Bone marrow (tissue), 2 donors: ENCODE data around the gene TUBA4A.

Experiments
- DNase-seq, 2 donors: peaks; one replicate each; lab custom pipeline; 2025; lab: John Stamatoyannopoulos, UW

Gene TUBA4A

DNA sequence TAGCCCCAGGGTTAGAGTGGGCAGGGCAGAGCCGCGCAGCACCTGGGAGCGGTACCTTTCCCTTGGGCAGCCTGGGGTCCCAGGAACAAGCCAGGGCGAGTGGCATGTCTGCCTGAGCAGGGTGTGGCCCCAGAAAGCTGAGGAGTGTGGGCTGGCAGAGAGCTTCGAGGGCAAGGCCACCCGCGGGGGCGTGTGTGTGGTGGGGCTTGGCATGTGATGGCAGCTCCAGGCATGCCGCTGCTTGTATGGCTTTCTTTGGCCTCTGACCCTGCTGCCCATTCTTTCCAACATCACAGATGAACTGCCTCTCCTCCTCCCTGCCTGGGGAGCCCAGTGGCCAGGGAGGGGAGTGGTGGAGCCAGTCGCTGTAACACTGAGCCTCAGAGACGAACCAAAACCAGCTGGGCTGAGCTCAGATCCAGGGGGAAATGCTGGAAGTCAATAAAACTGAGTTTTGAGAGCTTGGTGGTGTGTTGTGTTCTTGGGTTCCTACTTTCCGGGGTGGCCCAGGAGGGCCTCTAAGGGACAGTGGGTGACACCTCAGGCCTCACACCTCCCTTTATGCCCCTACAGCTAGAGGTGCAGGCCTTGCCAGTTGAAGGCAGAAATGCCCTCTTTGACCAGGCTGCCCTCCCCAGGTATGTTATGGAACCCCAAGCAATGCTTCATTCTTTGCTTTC lies 32.9 kb upstream of the TUBA4A start:
- no peak for DNase-seq

DNA sequence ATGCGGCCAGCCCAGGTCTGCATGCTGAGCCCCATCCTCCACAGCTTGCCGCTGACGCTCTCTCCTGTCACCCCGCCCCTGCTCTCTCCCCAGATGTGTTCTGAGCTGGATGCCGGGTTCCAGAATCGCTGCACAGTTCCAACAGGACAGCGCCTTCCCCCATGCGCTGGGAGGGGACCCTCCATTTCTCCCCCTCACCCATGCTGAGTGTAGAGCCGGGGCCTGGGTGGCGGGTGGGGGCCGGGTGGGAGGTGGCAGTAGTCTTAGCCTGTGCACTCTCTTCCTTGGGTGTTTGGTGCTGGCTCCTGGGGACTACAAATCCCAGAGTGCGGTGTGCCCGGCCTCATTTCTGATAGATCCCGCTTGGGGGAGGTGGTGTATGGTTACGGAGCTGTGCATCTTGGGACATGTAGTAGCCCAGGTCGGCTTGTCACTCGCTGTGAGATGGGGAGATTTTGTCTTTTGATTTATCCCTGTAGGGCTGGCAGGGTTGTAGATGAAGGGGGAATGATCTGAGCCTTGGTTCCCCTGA lies 32.2 kb upstream of the TUBA4A start:
- DNase-seq, result no peak

DNA sequence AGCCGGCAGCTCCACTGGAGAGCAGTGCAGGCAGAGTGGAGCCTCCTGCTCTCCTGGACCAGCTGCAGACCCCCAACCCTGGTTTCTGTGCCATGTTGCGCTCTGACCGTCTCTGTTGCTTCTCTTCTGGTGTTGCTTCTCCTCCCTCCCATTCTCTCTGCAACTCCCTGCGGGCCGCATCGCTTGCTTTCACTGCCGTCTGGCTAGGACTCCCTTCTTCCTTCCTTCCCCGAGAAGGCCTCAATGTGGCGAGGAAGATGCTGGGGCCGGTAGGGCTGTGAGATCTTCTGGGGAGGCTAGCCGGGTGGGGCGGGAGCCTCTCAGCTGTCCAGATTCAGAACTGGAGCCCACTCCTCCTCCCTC lies 31.6 kb upstream of the TUBA4A start:
- DNase-seq, result no peak

DNA sequence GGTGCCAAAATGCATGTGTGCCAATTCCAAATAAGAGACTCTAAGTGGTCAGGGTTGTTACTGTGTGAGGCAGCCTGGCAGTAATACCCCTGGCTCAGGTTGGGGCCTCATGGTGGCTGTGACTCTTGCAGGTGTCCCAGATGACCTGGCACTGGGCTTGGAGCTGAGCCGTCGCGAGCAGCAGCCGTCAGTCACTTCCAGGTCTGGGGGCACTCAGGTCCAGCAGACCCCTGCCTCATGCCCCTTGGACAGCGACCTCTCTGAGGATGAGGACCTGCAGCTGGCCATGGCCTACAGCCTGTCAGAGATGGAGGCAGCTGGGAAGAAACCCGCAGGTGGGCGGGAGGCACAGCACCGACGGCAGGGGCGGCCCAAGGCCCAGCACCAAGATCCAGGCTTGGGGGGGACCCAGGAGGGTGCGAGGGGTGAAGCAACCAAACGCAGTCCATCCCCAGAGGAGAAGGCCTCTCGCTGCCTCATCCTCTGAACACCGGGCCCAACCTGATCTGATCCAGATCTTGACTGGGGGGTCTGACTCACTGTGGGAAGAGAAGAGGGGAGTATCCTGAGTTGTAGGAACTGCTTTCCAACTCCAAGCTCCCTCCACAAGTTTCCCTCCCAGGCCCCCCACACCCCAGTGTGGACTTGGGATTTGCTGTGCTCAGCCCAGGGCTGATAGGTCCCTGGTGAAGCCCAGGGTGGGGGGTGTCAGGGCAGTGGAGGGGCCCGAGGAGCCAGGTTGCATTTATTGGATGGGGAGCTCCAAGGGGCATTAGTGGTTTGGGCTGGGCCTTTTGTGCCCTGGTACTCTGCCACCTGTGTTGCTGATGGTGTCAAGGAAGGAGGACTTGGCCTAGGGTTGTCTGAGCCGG lies 31.0 kb upstream of the TUBA4A start:
- DNase-seq, result no peak

DNA sequence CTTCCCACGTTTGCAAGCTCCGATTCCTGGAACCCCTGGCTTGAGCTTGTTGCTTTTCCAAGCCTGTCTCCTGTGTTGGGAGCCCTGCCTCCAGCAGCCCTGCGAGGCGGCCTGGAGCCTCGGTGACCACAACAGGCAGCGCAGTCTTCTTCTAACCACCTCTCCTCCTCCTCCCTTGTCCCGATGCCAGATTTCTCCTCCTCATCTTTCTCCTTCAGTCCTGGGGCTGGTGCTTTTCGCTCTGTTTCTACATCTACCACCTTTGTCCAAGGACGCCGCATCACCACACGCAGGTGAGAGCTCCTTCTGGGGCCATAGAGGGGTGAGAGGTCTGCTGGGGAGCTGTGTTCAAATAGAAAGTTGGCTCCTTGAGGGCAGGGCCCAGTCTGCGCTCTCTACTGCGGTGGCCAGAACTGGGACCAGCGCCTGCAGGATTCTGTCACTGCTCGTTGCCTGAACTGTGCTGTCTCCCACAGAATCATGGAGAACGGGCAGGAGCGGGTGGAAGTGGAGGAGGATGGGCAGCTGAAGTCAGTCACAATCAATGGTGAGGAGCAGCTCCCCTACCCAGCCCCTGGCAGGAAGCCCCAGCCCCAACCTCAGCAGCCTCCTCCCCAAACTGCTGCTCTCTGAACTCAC lies 29.3 kb upstream of the TUBA4A start:
- no peak for DNase-seq

DNA sequence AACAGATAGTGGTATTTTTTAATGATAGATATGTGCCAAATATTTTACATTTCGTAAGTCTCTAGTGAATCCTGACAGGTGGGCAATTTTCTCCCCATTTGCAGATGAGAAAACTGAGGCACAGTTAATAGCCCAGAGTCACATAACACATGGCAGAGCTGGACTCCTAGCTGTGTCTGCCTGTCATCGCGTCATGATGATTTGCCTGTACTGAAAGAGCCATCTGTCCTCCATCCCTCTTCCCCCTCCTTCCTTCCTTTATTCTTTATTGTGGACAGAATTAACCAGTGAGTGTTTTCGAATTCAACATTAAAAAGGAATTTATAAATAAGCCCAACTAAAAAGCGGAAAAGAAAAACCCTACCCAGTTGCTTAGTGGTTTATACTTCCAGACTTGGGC lies 28.7 kb upstream of the TUBA4A start:
- no peak for DNase-seq

DNA sequence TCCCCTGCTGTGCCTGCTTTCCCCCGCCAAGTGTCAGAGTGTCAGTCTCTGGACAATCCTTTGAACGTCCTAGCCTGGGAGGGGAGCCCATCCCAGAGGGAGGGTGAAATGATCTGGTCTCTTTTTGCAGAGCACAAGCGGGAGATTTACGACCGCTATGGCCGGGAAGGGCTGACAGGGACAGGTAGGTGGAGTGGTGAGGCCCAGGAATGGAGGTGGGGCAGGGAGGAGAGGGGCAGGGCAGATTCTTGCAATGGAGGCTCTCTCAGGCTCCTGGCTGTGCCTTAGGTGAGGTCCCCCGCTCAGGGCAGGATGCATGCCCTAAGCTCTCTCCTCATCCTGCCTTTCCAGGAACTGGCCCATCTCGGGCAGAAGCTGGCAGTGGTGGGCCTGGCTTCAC lies 27.9 kb upstream of the TUBA4A start:
- DNase-seq, result no peak

DNA sequence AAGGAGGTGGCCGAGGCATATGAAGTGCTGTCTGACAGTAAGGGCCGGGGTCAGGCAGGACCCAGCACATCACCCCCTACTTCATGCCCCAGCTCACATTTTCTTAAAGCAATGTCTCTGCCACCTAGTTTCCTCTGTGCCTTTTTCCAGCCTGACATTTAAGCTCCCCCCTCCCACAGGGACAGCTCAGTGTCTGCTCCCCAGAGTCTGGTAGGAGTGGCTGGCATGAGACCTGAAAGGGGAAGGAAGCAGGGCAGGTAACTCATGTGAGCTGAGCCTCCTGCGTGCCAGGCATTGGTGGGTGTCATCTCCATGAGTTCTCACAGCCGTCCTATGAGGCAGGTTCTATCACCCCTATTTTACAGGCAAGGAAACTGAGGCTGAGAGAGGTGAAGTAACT lies 26.9 kb upstream of the TUBA4A start:
- no peak for DNase-seq

DNA sequence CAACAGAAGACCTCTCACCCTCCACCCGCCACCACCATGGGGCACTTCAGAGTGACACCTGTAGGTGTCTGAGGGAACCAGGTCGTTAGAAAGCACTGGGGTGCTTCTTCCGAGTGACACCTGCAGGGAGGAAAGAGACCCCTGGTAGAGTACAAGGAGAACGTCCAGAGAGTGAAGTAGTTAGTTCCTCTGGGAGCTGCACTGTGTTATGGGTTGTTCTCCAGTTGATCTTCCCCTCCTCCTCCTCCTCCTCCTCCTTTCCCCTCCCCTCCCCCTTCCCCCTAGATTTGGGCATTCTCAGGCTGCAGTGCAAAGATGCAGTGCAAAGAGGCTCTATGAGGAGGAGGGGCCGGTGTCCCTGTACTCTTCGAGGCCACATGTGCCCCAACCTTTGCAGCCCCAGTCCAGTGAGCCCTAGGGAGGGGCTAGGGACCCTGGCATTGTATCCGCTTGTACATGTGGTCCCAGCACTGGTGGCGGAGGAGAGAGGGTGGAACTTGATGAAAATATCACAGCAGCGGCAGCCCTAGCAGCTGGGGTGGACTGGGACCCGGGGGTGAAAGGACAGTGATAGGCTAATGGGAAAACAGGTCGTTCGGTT lies 26.3 kb upstream of the TUBA4A start:
- no peak for DNase-seq

DNA sequence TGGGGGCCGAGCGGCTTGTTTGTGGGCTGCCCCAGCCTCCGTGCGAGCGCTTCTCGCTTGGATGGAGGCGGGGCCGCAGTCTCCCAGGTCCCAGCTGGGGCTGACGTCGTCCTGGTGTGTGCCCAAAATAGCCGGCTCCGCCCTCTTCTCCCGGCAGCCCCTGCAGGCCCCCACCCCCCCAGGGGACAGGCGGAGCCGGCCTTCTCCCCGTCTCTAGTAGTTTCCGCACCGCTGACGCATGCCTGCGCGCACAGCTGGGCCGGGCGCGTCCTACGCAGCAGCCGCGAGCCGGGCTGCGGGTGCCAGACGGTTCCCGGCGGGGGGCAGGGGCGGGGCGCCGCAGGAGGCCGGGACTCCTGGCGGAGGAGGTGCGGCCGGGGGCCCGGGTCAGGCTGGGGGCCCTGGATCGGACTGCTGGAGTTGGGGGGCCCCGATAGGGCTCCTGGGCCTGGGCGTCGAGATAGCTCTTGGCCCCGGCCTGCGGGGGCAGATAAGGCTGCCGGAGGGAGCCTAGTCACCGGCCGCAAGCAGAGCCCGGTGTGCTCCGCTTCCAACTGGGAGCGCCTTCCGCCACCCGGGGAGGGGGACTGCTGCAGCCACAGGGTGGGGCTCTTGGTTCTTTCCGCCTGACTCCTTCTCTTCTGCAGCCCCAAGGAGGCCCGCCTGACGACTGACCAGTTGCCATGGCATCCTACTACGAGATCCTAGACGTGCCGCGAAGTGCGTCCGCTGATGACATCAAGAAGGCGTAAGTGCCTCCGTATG lies 25.6 kb upstream of the TUBA4A start, which contains the start of gene DNAJB2:
DNAJB2 (plus strand) TSS at position 216 of the 765 bp plus-strand sequence; CDS start at position 684, 468 bp downstream.
- peak; percentile 93 to 99 for DNase-seq

DNA sequence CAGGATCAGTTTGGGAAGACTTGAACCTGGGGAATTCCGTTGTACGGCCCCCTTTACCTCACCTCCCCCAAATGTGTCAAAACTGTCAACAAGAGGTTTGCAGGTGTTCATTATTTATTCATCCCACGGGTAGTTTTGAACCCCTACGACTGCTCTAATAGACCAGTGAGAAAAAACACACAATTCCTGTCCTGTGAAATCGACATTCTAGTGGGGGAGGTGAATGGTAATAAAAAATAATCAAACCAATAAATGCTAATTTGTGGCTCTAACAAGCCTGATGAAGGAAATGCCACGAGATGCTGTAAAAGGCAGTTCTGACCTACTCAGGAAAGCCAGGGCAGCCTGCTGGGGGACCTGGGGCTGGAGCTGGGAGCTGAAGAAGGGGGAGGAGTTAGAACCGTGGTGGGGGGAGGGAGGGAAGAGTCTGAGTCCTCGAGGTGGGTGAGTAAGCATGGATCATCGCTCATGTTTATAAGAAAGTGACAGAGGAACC lies 25.0 kb upstream of the TUBA4A start:
- DNase-seq, result no peak

DNA sequence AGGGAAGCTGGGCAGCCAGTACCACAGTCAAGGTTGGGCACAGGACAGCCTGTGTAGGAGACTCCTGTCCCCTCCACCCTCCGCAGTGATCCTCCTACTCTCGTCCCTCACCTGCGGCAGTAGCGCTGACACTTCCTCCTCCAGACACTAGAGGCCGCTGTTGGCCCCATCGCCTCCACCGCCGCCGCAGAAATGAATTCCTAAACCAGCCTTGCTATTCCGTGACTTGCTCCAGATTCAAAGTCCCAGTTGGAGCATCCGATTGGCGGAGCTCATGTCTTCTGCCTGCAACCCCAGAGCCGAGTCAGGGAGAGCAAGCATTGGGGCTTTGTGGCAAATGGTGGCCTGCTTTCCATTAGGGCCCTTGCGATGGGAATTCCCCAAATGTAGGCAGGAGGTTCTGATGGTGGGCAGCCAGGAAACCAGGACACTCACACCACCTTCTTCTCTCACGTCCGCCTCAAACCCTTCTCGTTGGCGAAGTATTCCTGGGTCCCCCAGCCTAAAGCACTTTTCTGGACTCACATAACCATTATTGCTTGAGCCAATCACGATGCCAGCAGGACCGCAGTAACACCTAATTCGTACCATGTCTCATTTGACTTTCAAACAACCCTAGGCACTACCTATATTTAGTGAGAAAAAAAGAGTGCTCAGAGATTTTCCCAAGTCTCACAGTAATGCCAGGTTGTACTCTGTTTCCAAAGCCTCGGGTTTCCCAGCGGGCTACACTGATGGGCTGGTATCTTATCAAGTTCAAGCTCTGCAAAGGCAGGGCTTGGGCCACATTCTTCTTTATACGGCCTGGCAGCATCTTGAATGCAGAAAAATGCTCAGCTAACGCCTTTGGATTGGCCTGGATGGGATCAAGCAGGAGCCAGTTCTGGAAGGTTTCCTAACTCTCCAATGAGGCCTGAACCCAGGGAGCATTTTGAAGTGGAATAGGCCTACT lies 24.3 kb upstream of the TUBA4A start:
- peak; percentile 37 to 65 for DNase-seq

DNA sequence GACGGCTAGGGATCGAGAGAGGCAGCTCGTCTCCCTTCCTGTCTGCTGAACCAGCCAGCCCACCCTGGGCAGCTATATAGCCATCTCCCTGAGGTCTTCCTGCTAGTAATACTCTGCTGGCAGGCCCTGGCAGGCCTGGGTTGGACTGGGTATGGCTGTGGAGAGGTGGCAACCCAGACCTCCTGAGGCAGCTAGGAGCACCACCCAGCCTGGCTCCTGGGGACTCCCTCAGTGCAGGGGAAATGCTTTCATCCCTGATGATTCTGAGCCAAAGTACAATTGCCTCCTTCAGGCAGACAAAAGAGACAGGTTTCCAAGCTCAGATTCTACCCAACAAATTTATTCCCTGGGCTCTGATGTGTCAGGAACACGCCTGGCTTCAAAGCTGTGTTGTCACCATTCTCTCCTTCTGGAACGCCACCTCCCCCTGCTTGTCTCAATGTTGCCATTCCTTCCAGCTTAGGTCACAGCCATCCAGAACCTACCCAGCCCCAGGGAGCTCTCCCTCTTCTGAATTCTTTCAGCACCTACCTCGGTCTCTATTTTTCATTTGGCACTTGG lies 20.7 kb upstream of the TUBA4A start:
- DNase-seq, result no peak

DNA sequence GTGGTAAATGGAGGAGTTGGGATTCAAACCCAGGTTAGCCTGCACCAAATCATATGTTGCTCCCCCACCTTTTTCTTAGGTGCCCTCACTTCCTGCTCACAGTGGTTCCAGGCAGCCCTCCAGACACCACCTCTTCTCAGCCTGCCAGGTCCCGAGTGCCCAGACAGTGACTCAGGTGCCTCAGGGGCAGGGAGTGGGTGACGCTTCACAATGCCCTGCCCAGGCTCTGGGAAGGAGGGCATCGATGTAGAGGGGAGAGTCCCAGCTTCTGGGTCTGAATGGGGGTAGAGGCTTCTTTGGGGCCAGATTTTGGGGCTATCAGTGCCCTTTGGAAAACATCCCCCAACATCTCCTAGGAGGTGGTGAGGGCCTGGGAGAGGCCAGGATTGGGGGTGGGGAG lies 20.2 kb upstream of the TUBA4A start:
- DNase-seq, result no peak

DNA sequence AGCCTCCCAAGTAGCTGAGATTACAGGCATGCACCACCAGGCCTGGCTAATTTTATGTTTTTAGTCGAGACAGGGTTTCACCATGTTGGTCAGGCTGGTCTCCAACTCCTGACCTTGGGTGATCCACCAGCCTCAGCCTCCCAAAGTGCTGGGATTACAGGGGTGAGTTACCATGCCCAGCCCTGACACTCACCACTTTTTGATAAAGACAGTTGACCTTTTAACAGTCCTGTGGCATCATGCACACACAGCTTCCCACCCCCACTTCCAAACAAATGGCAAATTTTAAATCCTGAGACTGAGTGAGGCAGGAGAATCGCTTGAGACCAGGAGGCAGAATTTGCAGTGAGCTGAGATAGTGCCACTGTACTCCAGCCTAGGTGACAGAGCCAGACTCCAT lies 19.3 kb upstream of the TUBA4A start:
- no peak for DNase-seq

DNA sequence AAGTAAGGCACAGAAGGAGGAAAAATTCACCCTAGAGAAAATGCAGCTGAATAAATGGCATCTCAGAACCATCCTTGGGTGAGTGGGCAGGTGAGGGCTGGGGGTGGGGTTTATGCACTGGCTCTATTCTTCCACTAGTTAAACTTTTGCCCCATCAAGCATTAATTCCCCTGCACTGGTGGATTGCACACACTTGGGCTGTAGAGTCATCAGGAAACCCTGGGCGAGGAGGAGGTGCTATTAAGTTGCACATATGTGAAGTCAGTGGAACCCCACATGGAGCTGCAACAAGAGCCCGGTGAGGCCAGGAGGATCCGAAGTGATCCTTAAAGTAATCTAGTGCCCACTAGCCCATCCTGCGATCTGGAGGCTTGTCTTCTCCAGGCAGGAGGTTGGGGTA lies 18.6 kb upstream of the TUBA4A start:
- DNase-seq, result no peak

DNA sequence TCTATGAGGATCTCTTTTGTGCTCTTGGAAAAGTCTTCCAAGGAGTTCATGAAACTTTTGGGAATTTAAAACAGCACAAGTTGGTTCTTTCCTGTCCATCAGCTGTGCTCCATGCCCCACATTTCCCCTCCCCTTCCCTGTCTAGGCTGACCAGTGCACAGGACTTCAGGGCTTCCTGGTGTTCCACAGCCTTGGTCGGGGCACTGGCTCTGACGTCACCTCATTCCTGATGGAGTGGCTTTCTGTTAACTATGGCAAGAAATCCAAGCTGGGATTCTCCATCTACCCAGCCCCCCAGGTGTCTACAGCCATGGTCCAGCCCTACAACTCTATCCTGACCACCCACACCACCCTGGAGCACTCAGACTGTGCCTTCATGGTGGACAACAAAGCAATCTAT lies 17.3 kb upstream of the TUBA4A start:
- no peak for DNase-seq

DNA sequence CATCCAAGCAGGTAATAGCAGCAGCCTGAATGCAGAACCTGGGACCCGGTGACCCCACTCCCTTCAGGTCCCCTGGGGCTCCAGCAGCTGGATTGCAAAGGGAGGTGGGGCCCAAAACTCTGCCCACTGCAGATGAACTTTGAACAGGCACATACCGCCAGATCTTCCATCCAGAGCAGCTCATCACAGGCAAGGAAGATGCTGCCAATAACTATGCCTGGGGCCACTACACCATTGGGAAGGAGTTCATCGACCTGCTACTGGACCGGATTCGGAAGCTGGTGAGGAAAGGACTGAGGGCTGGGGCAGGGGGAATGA lies 16.3 kb upstream of the TUBA4A start:
- DNase-seq, result no peak

DNA sequence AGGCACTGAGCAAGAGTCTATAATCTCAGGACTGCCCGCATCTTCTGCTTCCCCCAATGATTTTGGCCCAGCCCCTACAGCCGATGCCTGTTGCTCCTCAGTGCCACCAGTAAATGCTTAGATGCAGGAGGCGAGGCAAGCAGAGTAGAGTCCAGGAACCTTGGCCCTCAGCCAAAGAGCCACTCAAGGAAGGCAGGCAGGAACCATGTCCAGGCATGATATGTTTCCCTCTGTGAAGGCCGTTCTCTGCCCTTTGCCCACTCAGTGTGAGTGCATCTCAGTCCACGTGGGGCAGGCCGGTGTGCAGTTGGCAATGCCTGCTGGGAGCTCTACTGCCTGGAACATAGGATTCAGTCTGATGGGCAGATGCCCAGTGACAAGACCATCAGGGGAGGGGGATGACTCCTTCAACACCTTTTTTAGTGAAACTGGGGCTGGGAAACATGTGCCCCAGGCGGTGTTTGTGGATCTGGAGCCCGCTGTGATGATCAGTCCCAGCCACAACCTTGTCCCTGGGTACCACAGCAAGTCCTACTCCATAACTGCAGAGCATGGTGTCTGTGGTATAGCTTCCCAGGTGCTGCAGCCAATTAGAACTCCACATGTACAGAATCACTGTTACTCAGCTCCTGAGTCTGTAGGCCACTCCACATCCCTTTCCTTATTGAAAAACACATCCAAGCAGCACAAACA lies 15.8 kb upstream of the TUBA4A start:
- no peak for DNase-seq
